Keratinocyte (primary cell): ENCODE results near the gene TJP3. TPM values are rescaled to one million over a fixed set of nuclear protein-coding genes. Genes with fewer than 3 reads are reported as not detected.

Source experiments
- DNase-seq: peaks from one replicate; pipeline ENCODE4 v3.0.0-alpha.2; 2011; ENCODE audit warnings: low read depth, missing footprints, low spot score
- FAIRE-seq: peaks from 2 replicates; lab custom pipeline; 2011; peaks lifted over from hg19 to GRCh38; lab: Jason Lieb, UNC
- H2AFZ ChIP-seq: 2 replicates; pipeline ENCODE4 v1.6.0; 2012; ENCODE audit warnings: low read length, control low read depth, inconsistent platforms; ENCODE audit not compliant: control insufficient read depth
- H3K27ac ChIP-seq: 2 replicates; pipeline ENCODE4 v1.5.1; 2011; ENCODE audit warnings: low read length; ENCODE audit not compliant: control insufficient read depth, insufficient read depth
- H3K27me3 ChIP-seq: 3 replicates; pipeline ENCODE4 v1.6.0; 2011; ENCODE audit warnings: low read length; ENCODE audit not compliant: control insufficient read depth, insufficient read depth; ENCODE audit errors: extremely low read depth
- H3K36me3 ChIP-seq, 2 experiments: 2 replicates in 1 of 2; 3 replicates in 1 of 2; pipeline ENCODE4 v1.5.1; 2011; ENCODE audit warnings: low read length in 2 of 2, mild to moderate bottlenecking in 1 of 2; ENCODE audit not compliant: control insufficient read depth in 2 of 2, insufficient read depth in 2 of 2; ENCODE audit errors: extremely low read depth in 1 of 2
- H3K4me1 ChIP-seq: 3 replicates; pipeline ENCODE4 v1.5.1; 2011; ENCODE audit warnings: low read length; ENCODE audit not compliant: control insufficient read depth, insufficient read depth; ENCODE audit errors: extremely low read depth
- H3K4me2 ChIP-seq: 3 replicates; pipeline ENCODE4 v1.6.0; 2011; ENCODE audit warnings: low read depth, low read length; ENCODE audit not compliant: control insufficient read depth, insufficient read depth; ENCODE audit errors: extremely low read depth
- H3K4me3 ChIP-seq, 3 experiments: fragments of 200-600 bp in 1 of 3; sonication (generic) in 1 of 3; 2 replicates in 2 of 3; 3 replicates in 1 of 3; pipeline ENCODE4 v1.5.1; 2011 to 2016; ENCODE audit warnings: low read length in 3 of 3, mild to moderate bottlenecking in 3 of 3, control low read depth in 2 of 3, inconsistent platforms in 1 of 3, low read depth in 1 of 3, mixed read lengths in 1 of 3, mixed run types in 1 of 3, moderate library complexity in 1 of 3; ENCODE audit not compliant: control insufficient read depth in 2 of 3, insufficient read depth in 2 of 3; ENCODE audit errors: extremely low read depth in 1 of 3
- H3K79me2 ChIP-seq: 2 replicates; pipeline ENCODE4 v1.6.0; 2012; ENCODE audit warnings: low read length; ENCODE audit not compliant: control insufficient read depth, insufficient read depth
- H3K9ac ChIP-seq: 3 replicates; pipeline ENCODE4 v1.6.0; 2011; ENCODE audit warnings: low read length; ENCODE audit not compliant: control insufficient read depth, insufficient read depth; ENCODE audit errors: extremely low read depth
- H3K9me1 ChIP-seq: 3 replicates; pipeline ENCODE4 v1.6.0; 2011; ENCODE audit warnings: low read length; ENCODE audit not compliant: control insufficient read depth, insufficient read depth; ENCODE audit errors: extremely low read depth
- H3K9me3 ChIP-seq: 2 replicates; pipeline ENCODE4 v1.5.1; 2012; ENCODE audit warnings: low read depth, low read length; ENCODE audit not compliant: control insufficient read depth
- H4K20me1 ChIP-seq: 3 replicates; pipeline ENCODE4 v1.6.0; 2011; ENCODE audit warnings: low read length; ENCODE audit not compliant: control insufficient read depth, insufficient read depth; ENCODE audit errors: extremely low read depth
- CTCF ChIP-seq, 3 experiments: IDR thresholded peaks in 1 of 3; conservative IDR thresholded peaks in 1 of 3; optimal IDR thresholded peaks in 1 of 3; 2 replicates in 2 of 3; 3 replicates in 1 of 3; pipeline versions ENCODE3 to v1.5.1; 2011; ENCODE audit warnings: low read length in 3 of 3, mild to moderate bottlenecking in 3 of 3, moderate library complexity in 2 of 3, control low read depth in 1 of 3, inconsistent platforms in 1 of 3; ENCODE audit not compliant: insufficient read depth in 2 of 3; ENCODE audit errors: extremely low read depth in 1 of 3
- EZH2 ChIP-seq: IDR thresholded peaks from one replicate; pipeline ENCODE4 v1.6.1; 2012; ENCODE audit warnings: inconsistent platforms, mild to moderate bottlenecking, low read length, moderate library complexity
- dilution Hi-C: fragments of 300-500 bp; cut with MboI; formaldehyde crosslinking; loops from one replicate; pipeline ENCODE4 v1.7.0; 2020; ENCODE audit warnings: low sequenced_read_pairs; ENCODE audit not compliant: extremely low pct_ligation_motif_present
- polyA plus RNA-seq, 5 experiments: library from polyadenylated mRNA; depleted of rRNA in 3 of 5; stranded (reverse) in 3 of 5; stranded (forward) in 1 of 5; unstranded in 1 of 5; fragments of >200 nt; gene quantifications; 1 replicate in 1 of 5; 2 replicates in 3 of 5; 3 replicates in 1 of 5; pipeline versions ENCODE4 v1.2.1 to v1.2.3, GENCODE V29; 2011 to 2012; ENCODE audit warnings: missing spikeins in 2 of 5, low read depth in 1 of 5, low replicate concordance in 1 of 5

The TJP3 gene
- polyA plus RNA-seq, 1 donor (not counting 4 experiments of a cell fraction or from before 2014, with no cell fraction given), result 0.08 TPM

DNA sequence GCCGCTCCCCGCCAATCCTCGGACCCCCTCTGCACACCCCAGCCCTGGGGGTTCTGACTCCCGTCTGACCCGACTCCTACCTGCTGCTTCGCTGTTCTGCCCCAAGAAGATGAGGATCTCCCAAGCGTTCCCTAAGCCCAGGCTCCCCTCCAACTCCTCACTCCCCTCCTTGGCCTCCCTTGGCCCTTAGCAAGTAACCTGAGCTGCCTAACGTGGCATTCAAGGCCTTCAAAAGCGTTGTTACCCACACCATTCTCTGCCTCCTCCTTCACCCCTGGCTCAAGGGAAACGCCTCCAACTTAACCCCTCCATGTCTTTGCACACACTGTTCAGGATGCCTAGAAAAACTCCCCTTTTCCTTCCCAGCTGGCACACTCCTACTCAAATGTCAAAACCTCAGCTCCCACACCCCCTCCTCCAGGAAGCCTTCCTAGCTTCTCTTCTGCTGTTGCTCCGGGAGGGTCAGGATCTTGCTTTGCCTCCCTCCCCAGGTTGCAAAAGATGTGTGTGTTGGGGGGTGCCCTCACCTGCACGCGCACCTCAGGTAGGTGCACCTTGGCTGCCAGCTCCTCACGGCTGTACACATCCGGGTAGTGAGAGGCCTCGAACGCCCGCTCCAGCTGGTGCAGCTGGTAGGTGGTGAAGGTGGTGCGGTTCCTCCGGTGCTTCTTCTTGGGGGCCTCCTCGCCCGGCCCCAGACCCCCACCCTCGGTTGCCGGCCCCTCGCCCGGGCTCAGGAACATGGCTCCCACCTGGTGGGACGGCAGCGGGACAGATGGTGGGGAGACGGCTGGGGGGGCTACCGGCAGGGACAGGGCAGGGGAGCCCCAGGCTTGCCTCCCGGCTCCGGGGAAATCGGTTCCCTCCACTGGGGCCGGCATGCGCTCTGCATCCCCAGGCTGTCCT lies 63.1 kb downstream of the TJP3 start:
- H3K9me1 ChIP-seq, result no peaks in the 10 kb centered on the region
- H2AFZ ChIP-seq, result no peak overlapping the region
- H3K27ac ChIP-seq, result no peak overlapping the region
- DNase-seq, result no peak
- peaks cover 7% of the 10 kb centered on the region for H3K27me3 ChIP-seq
- H3K4me3 ChIP-seq, result no peak overlapping the region
- H3K4me2 ChIP-seq, result no peak overlapping the region
- TF ChIP-seq EZH2 (peak; percentile 52), CTCF (optimal IDR thresholded peaks at IDR 0.05 in 1 of 3, IDR thresholded peaks at IDR 0.05 in 1 of 3, conservative IDR thresholded peaks at IDR 0.05 in 1 of 3; ENCODE audit: extremely low read depth in 1 of 3, insufficient read depth in 2 of 3, low read length in 3 of 3) (no peak)
- dilution Hi-C loops, result no loop called here
- H3K9me3 ChIP-seq, result no peaks in the 10 kb centered on the region
- H4K20me1 ChIP-seq, result no peaks in the 10 kb centered on the region
- no peaks in the 10 kb centered on the region for H3K4me1 ChIP-seq
- no peak for FAIRE-seq
- H3K79me2 ChIP-seq, result no peaks in the 10 kb centered on the region
- no peak overlapping the region for H3K9ac ChIP-seq
- H3K36me3 ChIP-seq, result peaks cover 5% of the 10 kb centered on the region in 2 experiments

GRCh38 chr19:3771906-3772455 lies 63.8 kb downstream of the TJP3 start, which contains the start of gene RAX2:
Gene RAX2, minus strand, starts transcription at chr19:3772228. Its CDS starts 486 bp downstream, at chr19:3771742.
- Histone ChIP-seq H3K27me3 (peaks cover 7% of the 10 kb centered on the region), H3K36me3 (peaks cover 0 to 3% of the 10 kb centered on the region in 2 experiments), H3K9me3 (no peaks in the 10 kb centered on the region), H3K79me2 (no peaks in the 10 kb centered on the region), H3K27ac (no peak within 1 kb of the TSS), H3K4me1 (no peaks in the 10 kb centered on the region), H3K9me1 (no peaks in the 10 kb centered on the region), H3K9ac (no peak within 1 kb of the TSS), H3K4me3 (no peak within 1 kb of the TSS), H2AFZ (no peak within 1 kb of the TSS), H4K20me1 (no peaks in the 10 kb centered on the region), H3K4me2 (no peak within 1 kb of the TSS)
- dilution Hi-C loops, result no loop called here
- FAIRE-seq (no peak), DNase-seq (no peak)
- TF ChIP-seq CTCF (optimal IDR thresholded peaks at IDR 0.05 in 1 of 3, IDR thresholded peaks at IDR 0.05 in 1 of 3, conservative IDR thresholded peaks at IDR 0.05 in 1 of 3; ENCODE audit: extremely low read depth in 1 of 3, insufficient read depth in 2 of 3, low read length in 3 of 3), result no peak
- TF ChIP-seq EZH2, result no peak
